ENCODE results near the gene PDZD8.
"Not testable (repeated sequence)": the region's sequence is repeated elsewhere in the genome, so short reads cannot be mapped to it uniquely, and the experiment has no call there.

Gene PDZD8

GRCh38 chr10:117253908-117254307, 121.3 kb downstream of the PDZD8 start:
- no peak for DNase-seq

GRCh38 chr10:117250411-117250810, 124.8 kb downstream of the PDZD8 start:
- DNase-seq, result no peak

- no peak for DNase-seq
These were observed 125.6 kb downstream of the PDZD8 start for GRCh38 chr10:117249493-117250093.

GRCh38 chr10:117248750-117249465, 126.3 kb downstream of the PDZD8 start:
- DNase-seq, result no peak

- DNase-seq, result no peak
These were observed 128.1 kb downstream of the PDZD8 start for GRCh38 chr10:117246997-117247671.

- no peak for DNase-seq
These were observed 132.8 kb downstream of the PDZD8 start for GRCh38 chr10:117242463-117242832.

GRCh38 chr10:117241541-117242462, 133.4 kb downstream of the PDZD8 start:
- no peak for DNase-seq

GRCh38 chr10:117240621-117241529, 134.4 kb downstream of the PDZD8 start, which contains the start of gene SLC18A2:
Gene SLC18A2 (plus strand): TSS chr10:117241114. CDS start chr10:117241694, 580 bp downstream.
- no peak for DNase-seq

GRCh38 chr10:117239721-117240620, 135.3 kb downstream of the PDZD8 start:
- no peak for DNase-seq

- DNase-seq, result no peak
These were observed 136.2 kb downstream of the PDZD8 start for GRCh38 chr10:117239051-117239450.

- no peak for DNase-seq
These were observed 137.7 kb downstream of the PDZD8 start for GRCh38 chr10:117237401-117237991.

- DNase-seq, result not testable (repeated sequence)
These were observed 145.1 kb downstream of the PDZD8 start for GRCh38 chr10:117230107-117230506.

GRCh38 chr10:117228210-117228609, 147.0 kb downstream of the PDZD8 start:
- DNase-seq, result no peak

All from stimulated activated CD4-positive, alpha-beta T cell treated with anti-CD3 and anti-CD28 coated beads, Interleukin-12 subunit alpha, Interleukin-12 subunit beta, amount 100 ng/mL, for 4 hours (primary cell).